ENCODE data around the gene RAB26.

Gene RAB26

GRCh38 chr16:2149630-2150417 lies 1.4 kb downstream of the RAB26 start (continued):
- peak; percentile 37 for TF ChIP-seq GLIS2 (tag by site-specific recombination; IDR thresholded peaks at IDR 0.05)
- 0 out of 2 replicates have a peak, but pooled peaks have one; percentile 25 for TF ChIP-seq ZNF398 (tag by site-specific recombination; IDR thresholded peaks at IDR 0.05)
- TF ChIP-seq, protein P1, sequence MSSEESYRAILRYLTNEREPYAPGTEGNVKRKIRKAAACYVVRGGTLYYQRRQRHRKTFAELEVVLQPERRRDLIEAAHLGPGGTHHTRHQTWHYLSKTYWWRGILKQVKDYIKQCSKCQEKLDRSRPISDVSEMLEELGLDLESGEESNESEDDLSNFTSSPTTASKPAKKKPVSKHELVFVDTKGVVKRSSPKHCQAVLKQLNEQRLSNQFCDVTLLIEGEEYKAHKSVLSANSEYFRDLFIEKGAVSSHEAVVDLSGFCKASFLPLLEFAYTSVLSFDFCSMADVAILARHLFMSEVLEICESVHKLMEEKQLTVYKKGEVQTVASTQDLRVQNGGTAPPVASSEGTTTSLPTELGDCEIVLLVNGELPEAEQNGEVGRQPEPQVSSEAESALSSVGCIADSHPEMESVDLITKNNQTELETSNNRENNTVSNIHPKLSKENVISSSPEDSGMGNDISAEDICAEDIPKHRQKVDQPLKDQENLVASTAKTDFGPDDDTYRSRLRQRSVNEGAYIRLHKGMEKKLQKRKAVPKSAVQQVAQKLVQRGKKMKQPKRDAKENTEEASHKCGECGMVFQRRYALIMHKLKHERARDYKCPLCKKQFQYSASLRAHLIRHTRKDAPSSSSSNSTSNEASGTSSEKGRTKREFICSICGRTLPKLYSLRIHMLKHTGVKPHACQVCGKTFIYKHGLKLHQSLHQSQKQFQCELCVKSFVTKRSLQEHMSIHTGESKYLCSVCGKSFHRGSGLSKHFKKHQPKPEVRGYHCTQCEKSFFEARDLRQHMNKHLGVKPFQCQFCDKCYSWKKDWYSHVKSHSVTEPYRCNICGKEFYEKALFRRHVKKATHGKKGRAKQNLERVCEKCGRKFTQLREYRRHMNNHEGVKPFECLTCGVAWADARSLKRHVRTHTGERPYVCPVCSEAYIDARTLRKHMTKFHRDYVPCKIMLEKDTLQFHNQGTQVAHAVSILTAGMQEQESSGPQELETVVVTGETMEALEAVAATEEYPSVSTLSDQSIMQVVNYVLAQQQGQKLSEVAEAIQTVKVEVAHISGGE (tag by site-specific recombination; conservative IDR thresholded peaks at IDR 0.05; ENCODE audit: low read depth) = peak; percentile 89
- TF ChIP-seq ZNF366 (tag by site-specific recombination; conservative IDR thresholded peaks at IDR 0.05) = no peak
- TF ChIP-seq ATF2 (tag by site-specific recombination; IDR thresholded peaks at IDR 0.05; ENCODE audit: low read depth) = no peak
- no peak for TF ChIP-seq ZNF18 (tag by site-specific recombination; IDR thresholded peaks at IDR 0.05)
- TF ChIP-seq, protein P2, sequence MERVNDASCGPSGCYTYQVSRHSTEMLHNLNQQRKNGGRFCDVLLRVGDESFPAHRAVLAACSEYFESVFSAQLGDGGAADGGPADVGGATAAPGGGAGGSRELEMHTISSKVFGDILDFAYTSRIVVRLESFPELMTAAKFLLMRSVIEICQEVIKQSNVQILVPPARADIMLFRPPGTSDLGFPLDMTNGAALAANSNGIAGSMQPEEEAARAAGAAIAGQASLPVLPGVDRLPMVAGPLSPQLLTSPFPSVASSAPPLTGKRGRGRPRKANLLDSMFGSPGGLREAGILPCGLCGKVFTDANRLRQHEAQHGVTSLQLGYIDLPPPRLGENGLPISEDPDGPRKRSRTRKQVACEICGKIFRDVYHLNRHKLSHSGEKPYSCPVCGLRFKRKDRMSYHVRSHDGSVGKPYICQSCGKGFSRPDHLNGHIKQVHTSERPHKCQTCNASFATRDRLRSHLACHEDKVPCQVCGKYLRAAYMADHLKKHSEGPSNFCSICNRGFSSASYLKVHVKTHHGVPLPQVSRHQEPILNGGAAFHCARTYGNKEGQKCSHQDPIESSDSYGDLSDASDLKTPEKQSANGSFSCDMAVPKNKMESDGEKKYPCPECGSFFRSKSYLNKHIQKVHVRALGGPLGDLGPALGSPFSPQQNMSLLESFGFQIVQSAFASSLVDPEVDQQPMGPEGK (tag by site-specific recombination; IDR thresholded peaks at IDR 0.05) = peak; percentile 25; the same call in 1 of the 2 replicates
- TF ChIP-seq SCRT1 (tag by site-specific recombination; IDR thresholded peaks at IDR 0.05; ENCODE audit: borderline replicate concordance) = no peak
- TF ChIP-seq KLF7 (tag by site-specific recombination; IDR thresholded peaks at IDR 0.05; ENCODE audit: borderline replicate concordance) = no peak
- TF ChIP-seq ZNF2 (tag by site-specific recombination; IDR thresholded peaks at IDR 0.05) = peak; percentile 59; the same call in 1 of the 2 replicates
- TF ChIP-seq, protein P3, sequence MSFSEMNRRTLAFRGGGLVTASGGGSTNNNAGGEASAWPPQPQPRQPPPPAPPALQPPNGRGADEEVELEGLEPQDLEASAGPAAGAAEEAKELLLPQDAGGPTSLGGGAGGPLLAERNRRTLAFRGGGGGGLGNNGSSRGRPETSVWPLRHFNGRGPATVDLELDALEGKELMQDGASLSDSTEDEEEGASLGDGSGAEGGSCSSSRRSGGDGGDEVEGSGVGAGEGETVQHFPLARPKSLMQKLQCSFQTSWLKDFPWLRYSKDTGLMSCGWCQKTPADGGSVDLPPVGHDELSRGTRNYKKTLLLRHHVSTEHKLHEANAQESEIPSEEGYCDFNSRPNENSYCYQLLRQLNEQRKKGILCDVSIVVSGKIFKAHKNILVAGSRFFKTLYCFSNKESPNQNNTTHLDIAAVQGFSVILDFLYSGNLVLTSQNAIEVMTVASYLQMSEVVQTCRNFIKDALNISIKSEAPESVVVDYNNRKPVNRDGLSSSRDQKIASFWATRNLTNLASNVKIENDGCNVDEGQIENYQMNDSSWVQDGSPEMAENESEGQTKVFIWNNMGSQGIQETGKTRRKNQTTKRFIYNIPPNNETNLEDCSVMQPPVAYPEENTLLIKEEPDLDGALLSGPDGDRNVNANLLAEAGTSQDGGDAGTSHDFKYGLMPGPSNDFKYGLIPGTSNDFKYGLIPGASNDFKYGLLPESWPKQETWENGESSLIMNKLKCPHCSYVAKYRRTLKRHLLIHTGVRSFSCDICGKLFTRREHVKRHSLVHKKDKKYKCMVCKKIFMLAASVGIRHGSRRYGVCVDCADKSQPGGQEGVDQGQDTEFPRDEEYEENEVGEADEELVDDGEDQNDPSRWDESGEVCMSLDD (tag by site-specific recombination; IDR thresholded peaks at IDR 0.05) = no peak
- TF ChIP-seq BCL11A (tag by site-specific recombination; IDR thresholded peaks at IDR 0.05; ENCODE audit: low read depth) = no peak
- no peak for TF ChIP-seq ZNF266 (tag by site-specific recombination; IDR thresholded peaks at IDR 0.05; ENCODE audit: low read depth)
- TF ChIP-seq HIC1 (tag by site-specific recombination; IDR thresholded peaks at IDR 0.05) = 0 out of 2 replicates have a peak, but pooled peaks have one; percentile 72
- TF ChIP-seq ZNF354C (tag by site-specific recombination; IDR thresholded peaks at IDR 0.05; ENCODE audit: borderline replicate concordance, low read depth) = no peak
- peak; percentile 5; the same call in 1 of the 2 replicates for TF ChIP-seq ZBTB20 (tag by site-specific recombination; IDR thresholded peaks at IDR 0.05)
- peak; percentile 53; the same call in 1 of the 2 replicates for TF ChIP-seq BCL11B (tag by site-specific recombination; IDR thresholded peaks at IDR 0.05; ENCODE audit: low read depth)

Measured in HEK293 (cell line).